ENCODE results near the gene ARHGEF10L.

ARHGEF10L gene

GRCh38 chr1:17640393-17640792 lies 100.9 kb downstream of the ARHGEF10L start:
- DNase-seq, result no peak

- DNase-seq, result no peak
Measured at GRCh38 chr1:17640975-17641374, 101.5 kb downstream of the ARHGEF10L start.

- no peak for DNase-seq
Measured at GRCh38 chr1:17642169-17642568, 102.7 kb downstream of the ARHGEF10L start.

GRCh38 chr1:17642943-17643342 lies 103.4 kb downstream of the ARHGEF10L start:
- DNase-seq, result no peak

GRCh38 chr1:17643861-17644703 lies 104.6 kb downstream of the ARHGEF10L start:
- DNase-seq, result no peak

GRCh38 chr1:17645068-17645911 lies 105.8 kb downstream of the ARHGEF10L start:
- peak; percentile 40 for DNase-seq

- DNase-seq, result no peak
Measured at GRCh38 chr1:17646444-17647280, 107.2 kb downstream of the ARHGEF10L start.

- no peak for DNase-seq
Measured at GRCh38 chr1:17648457-17649145, 109.1 kb downstream of the ARHGEF10L start.

GRCh38 chr1:17649371-17650106 lies 110.0 kb downstream of the ARHGEF10L start:
- no peak for DNase-seq

- no peak for DNase-seq
Measured at GRCh38 chr1:17653276-17653675, 113.8 kb downstream of the ARHGEF10L start.

GRCh38 chr1:17653728-17654351 lies 114.3 kb downstream of the ARHGEF10L start:
- peak; percentile 83 for DNase-seq

- DNase-seq, result no peak
Measured at GRCh38 chr1:17654519-17654918, 115.0 kb downstream of the ARHGEF10L start.

GRCh38 chr1:17655169-17655568 lies 115.7 kb downstream of the ARHGEF10L start:
- no peak for DNase-seq

GRCh38 chr1:17655922-17656321 lies 116.4 kb downstream of the ARHGEF10L start:
- no peak for DNase-seq

GRCh38 chr1:17657436-17657835 lies 117.9 kb downstream of the ARHGEF10L start:
- DNase-seq, result no peak

- DNase-seq, result no peak
Measured at GRCh38 chr1:17658837-17659236, 119.3 kb downstream of the ARHGEF10L start.

- DNase-seq, result peak; percentile 89
Measured at GRCh38 chr1:17661546-17662157, 122.2 kb downstream of the ARHGEF10L start.

GRCh38 chr1:17662296-17662695 lies 122.8 kb downstream of the ARHGEF10L start:
- no peak for DNase-seq

GRCh38 chr1:17662786-17663185 lies 123.3 kb downstream of the ARHGEF10L start:
- DNase-seq, result no peak

GRCh38 chr1:17663646-17664045 lies 124.1 kb downstream of the ARHGEF10L start:
- DNase-seq, result no peak

- no peak for DNase-seq
Measured at GRCh38 chr1:17664322-17664721, 124.8 kb downstream of the ARHGEF10L start.

Measured in retina (tissue), 1 donor.